Measurements from ENCODE around the gene TEX29. TPM values are rescaled to one million over a fixed set of nuclear protein-coding genes. Genes with fewer than 3 reads are reported as not detected.

TEX29 gene
- total RNA-seq, 1 experiment from 2014 or later = 0.33 TPM

DNA sequence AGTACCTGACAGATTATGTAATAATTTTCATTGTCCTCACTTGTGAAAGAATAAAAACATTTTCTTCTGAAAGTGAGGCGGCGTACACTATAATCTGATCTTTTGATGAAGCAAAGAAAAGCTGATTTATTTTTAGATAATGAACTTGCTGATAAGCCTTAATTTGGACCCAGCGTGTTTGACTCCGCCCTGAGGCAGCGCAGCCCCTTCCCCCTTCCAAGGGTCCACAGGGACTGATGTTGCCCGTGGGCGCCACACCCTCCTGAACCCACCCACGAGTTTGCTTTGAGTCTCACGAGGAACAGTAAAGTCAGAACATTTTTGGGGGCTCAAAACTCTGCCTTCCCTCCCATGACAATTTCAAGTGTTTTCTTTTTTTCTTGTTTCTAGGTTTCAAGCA is 40.0 kb downstream of the TEX29 start:
- Histone ChIP-seq H3K27me3 (ENCODE audit: insufficient read depth, low read length) (no peaks in the 10 kb centered on the region), H2BK12ac (ENCODE audit: insufficient read length, low read depth, low read length) (no peak overlapping the region), H3K23ac (ENCODE audit: insufficient read length, low read depth, low read length) (no peak overlapping the region), H2BK15ac (ENCODE audit: low read depth, low read length) (no peak overlapping the region), H3T11ph (ENCODE audit: low read length) (no peak overlapping the region), H2BK120ac (ENCODE audit: low read depth, low read length, poor library complexity, severe bottlenecking) (no peak overlapping the region), H3K4ac (ENCODE audit: low read depth, low read length) (no peak overlapping the region), H3K9ac (ENCODE audit: extremely low read depth, insufficient read length, low read length) (no peak overlapping the region), H3K79me2 (ENCODE audit: insufficient read depth, low read length) (0 out of 2 replicates have a peak, but pooled peaks cover 1% of the 10 kb centered on the region), H2BK5ac (ENCODE audit: insufficient read length, low read length) (no peak overlapping the region), H4K8ac (replicated peaks; ENCODE audit: insufficient read length, low read depth, low read length) (no peak overlapping the region), H3K79me1 (ENCODE audit: insufficient read depth, low read depth, low read length, poor library complexity, severe bottlenecking) (no peaks in the 10 kb centered on the region), H2BK20ac (ENCODE audit: low read depth, low read length, poor library complexity, severe bottlenecking) (no peak overlapping the region), H3K4me2 (ENCODE audit: insufficient read depth, insufficient read length, low read length) (no peak overlapping the region), H3K23me2 (ENCODE audit: insufficient read length, low read depth, low read length, poor library complexity, severe bottlenecking) (no peaks in the 10 kb centered on the region), H3K4me1 (ENCODE audit: insufficient read depth, low read length) (peaks cover 3% of the 10 kb centered on the region; the same call in 1 of the 2 replicates), H4K91ac (ENCODE audit: insufficient read length, low read depth, low read length) (no peak overlapping the region), H4K5ac (ENCODE audit: insufficient read length, low read depth, low read length) (no peak overlapping the region), H3K18ac (ENCODE audit: insufficient read length, low read depth, low read length) (no peak overlapping the region), H3K9me3 (ENCODE audit: control insufficient read depth, low read depth, low read length) (no peaks in the 10 kb centered on the region), H3K27ac (ENCODE audit: insufficient read length, low read depth, low read length) (no peak overlapping the region), H3K14ac (ENCODE audit: insufficient read depth, low read length) (no peak overlapping the region), H2AFZ (ENCODE audit: low read length) (no peak overlapping the region), H3K56ac (ENCODE audit: insufficient read length, low read depth, low read length) (no peak overlapping the region), H2AK5ac (ENCODE audit: insufficient read length, low read length) (no peak overlapping the region), H4K20me1 (ENCODE audit: control insufficient read depth, insufficient read depth, insufficient read length) (no peaks in the 10 kb centered on the region)
- WGBS (ENCODE audit: extremely low coverage, insufficient read length, low lambda C conversion rate) = no CpG with 5 or more reads among the region's 9 CpGs
- Mint-ChIP-seq H3K27ac (no peak overlapping the region), H3K4me1 (peaks cover 12 to 17% of the 10 kb centered on the region in 2 experiments), H3K4me3 (no peak overlapping the region), H3K9me3 (no peaks in the 10 kb centered on the region), H3K36me3 (ENCODE audit: insufficient read depth in 1 of 3, low read depth in 3 of 3) (no peaks in the 10 kb centered on the region), H3K27me3 (ENCODE audit: low read depth) (peaks cover 9% of the 10 kb centered on the region)
- TF ChIP-seq, protein P1, sequence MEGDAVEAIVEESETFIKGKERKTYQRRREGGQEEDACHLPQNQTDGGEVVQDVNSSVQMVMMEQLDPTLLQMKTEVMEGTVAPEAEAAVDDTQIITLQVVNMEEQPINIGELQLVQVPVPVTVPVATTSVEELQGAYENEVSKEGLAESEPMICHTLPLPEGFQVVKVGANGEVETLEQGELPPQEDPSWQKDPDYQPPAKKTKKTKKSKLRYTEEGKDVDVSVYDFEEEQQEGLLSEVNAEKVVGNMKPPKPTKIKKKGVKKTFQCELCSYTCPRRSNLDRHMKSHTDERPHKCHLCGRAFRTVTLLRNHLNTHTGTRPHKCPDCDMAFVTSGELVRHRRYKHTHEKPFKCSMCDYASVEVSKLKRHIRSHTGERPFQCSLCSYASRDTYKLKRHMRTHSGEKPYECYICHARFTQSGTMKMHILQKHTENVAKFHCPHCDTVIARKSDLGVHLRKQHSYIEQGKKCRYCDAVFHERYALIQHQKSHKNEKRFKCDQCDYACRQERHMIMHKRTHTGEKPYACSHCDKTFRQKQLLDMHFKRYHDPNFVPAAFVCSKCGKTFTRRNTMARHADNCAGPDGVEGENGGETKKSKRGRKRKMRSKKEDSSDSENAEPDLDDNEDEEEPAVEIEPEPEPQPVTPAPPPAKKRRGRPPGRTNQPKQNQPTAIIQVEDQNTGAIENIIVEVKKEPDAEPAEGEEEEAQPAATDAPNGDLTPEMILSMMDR (conservative IDR thresholded peaks at IDR 0.05) = no peak
- DNase-seq = no peak
